Sigmoid colon (tissue), 7 donors: ENCODE measurements around the gene UCN2. TPM values are rescaled to one million over a fixed set of nuclear protein-coding genes. Genes with fewer than 3 reads are reported as not detected.

Experiments
- DNase-seq: peaks from one replicate; pipeline ENCODE4 v3.0.0-alpha.2; 2019
- H3K27ac ChIP-seq, 4 donors: fragments of 200-600 bp; sonication (generic); one replicate each; pipeline ENCODE4 v1.5.1; 2016 to 2019; ENCODE audit warnings: mild to moderate bottlenecking in 1 of 4
- H3K27me3 ChIP-seq, 3 donors: fragments of 200-600 bp; sonication (generic); one replicate each; pipeline ENCODE4 v1.5.1; 2019; ENCODE audit warnings: mild to moderate bottlenecking in 1 of 3
- H3K36me3 ChIP-seq, 4 donors: fragments of 200-600 bp; sonication (generic); one replicate each; pipeline ENCODE4 v1.5.1; 2016 to 2019
- H3K4me1 ChIP-seq, 4 donors: fragments of 200-600 bp; sonication (generic); one replicate each; pipeline ENCODE4 v1.5.1; 2017 to 2019
- H3K4me3 ChIP-seq, 4 donors: fragments of 200-600 bp; sonication (generic); one replicate each; pipeline ENCODE4 v1.5.1; 2017 to 2019; ENCODE audit warnings: mild to moderate bottlenecking in 2 of 4, moderate library complexity in 1 of 4
- H3K9me3 ChIP-seq, 4 donors: fragments of 200-600 bp in 3 of 4; sonication (generic) in 3 of 4; one replicate each; pipeline versions ENCODE4 v1.5.1 to v1.6.1; 2013 to 2019
- EP300 ChIP-seq, 4 donors: sonication (generic); formaldehyde crosslinking; IDR thresholded peaks; one replicate each; pipeline ENCODE4 v1.6.1; 2017; ENCODE audit warnings: antibody characterized with exemption in 4 of 4
- POLR2A ChIP-seq, 2 donors: fragments of 450-650 bp; IDR thresholded peaks; one replicate each; pipeline ENCODE4 v1.6.1; 2016; ENCODE audit warnings: antibody characterized with exemption in 2 of 2, mild to moderate bottlenecking in 2 of 2, moderate library complexity in 2 of 2
- POLR2AphosphoS5 ChIP-seq, 4 donors: sonication (generic); formaldehyde crosslinking; IDR thresholded peaks; one replicate each; pipeline ENCODE4 v1.6.1; 2017; ENCODE audit warnings: antibody characterized with exemption in 4 of 4
- WGBS, 2 donors: extraction: QIAGEN DNeasy Blood & Tissue Kit; methylation state at CpG; one replicate each; pipeline ENCODE4 v1.1.7; 2013; 5-methylcytosine and 5-hydroxymethylcytosine counted together
- intact Hi-C: fragments of 100-400 bp; cut with DNase I; formaldehyde crosslinking; loops from one replicate; pipeline ENCODE4 v1.15.1; 2023
- polyA plus RNA-seq, 3 donors: library from polyadenylated mRNA; stranded (reverse); fragments of 200-250 nt; gene quantifications; one replicate each; pipeline ENCODE4 v1.2.3, GENCODE V29; 2013
- total RNA-seq, 4 donors: library from RNA; depleted of rRNA; stranded (reverse); fragments of >200 nt; gene quantifications; one replicate each; pipeline ENCODE4 v1.1.0, GENCODE V29; 2016
- TF ChIP-seq, protein P1 (sequence below), 4 experiments: fragments of 450-650 bp in 3 of 4; fragments of 200-600 bp in 1 of 4; IDR thresholded peaks; one replicate each; pipeline ENCODE4 v1.5.1; 2016 to 2019; ENCODE audit warnings: antibody characterized with exemption in 4 of 4, mild to moderate bottlenecking in 3 of 4, moderate library complexity in 2 of 4
- donor health status: healthy with polysubstance abuse.
- donor health status: Bipolar disorder and iron deficiency.
- donor health status: healthy.

Gene UCN2
- total and polyA plus RNA-seq, 7 donors = 0.10 TPM; not detected in 6

DNA sequence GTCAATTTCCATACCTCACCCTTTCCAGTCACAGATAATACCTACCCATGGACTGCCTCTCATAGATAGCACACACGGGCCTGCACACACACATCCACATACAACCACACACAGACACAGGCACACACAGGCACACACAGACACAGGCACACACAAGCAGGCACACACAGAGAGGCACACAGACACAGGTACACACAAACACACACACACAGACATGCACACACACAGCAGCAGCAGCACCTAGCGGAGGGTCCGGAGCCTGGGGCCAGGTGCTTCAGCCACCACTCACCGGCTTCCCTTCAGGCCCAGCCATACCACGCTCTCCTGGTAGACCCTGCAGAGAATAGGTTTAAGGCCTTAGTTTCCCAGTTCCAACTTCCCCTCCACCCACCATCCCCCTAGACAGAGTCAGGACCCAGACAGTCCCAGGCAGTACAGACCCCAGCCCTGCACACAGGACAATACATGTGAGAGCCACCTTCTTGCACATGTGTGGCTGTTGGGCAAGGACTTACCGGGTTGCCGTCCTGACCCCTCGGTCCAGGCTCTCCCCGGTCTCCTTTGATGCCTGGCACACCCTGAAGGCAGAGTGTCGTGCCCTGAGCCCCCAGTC, 10.5 kb upstream of the UCN2 start:
- Histone ChIP-seq H3K36me3 (no peaks in the 10 kb centered on the region), H3K4me1 (no peaks in the 10 kb centered on the region), H3K9me3 (no peaks in the 10 kb centered on the region), H3K27ac (no peak overlapping the region), H3K4me3 (no peak overlapping the region), H3K27me3 (no peaks in the 10 kb centered on the region)
- no peak for DNase-seq
- TF ChIP-seq, protein P1, sequence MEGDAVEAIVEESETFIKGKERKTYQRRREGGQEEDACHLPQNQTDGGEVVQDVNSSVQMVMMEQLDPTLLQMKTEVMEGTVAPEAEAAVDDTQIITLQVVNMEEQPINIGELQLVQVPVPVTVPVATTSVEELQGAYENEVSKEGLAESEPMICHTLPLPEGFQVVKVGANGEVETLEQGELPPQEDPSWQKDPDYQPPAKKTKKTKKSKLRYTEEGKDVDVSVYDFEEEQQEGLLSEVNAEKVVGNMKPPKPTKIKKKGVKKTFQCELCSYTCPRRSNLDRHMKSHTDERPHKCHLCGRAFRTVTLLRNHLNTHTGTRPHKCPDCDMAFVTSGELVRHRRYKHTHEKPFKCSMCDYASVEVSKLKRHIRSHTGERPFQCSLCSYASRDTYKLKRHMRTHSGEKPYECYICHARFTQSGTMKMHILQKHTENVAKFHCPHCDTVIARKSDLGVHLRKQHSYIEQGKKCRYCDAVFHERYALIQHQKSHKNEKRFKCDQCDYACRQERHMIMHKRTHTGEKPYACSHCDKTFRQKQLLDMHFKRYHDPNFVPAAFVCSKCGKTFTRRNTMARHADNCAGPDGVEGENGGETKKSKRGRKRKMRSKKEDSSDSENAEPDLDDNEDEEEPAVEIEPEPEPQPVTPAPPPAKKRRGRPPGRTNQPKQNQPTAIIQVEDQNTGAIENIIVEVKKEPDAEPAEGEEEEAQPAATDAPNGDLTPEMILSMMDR (IDR thresholded peaks at IDR 0.05) = no peak
- TF ChIP-seq EP300 (IDR thresholded peaks at IDR 0.05) (no peak), POLR2A (IDR thresholded peaks at IDR 0.05) (no peak), POLR2AphosphoS5 (IDR thresholded peaks at IDR 0.05) (no peak)
- WGBS, 2 donors = 95% methylated on average over 10 of the region's 10 CpGs
- intact Hi-C loops = no loop called here

DNA sequence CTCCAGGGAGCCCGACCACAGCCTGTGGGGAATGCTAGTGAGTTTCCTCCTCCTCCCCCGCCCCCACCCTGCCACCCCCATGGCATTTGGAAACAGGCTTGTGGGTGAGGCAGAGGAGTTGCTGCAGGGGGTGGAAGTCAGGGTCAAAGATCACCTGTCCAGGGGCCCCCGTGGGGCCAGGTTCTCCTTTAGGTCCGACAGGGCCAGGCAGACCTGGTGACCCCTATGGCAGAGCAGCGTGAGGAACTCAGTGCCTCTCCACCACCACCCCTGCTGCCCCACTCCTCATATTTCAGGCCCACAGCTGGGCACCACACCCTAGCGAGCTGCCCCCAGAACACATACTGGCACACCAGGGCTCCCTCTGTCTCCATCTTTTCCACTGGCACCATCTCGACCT, 8.9 kb upstream of the UCN2 start:
- intact Hi-C loops = no loop called here
- H3K36me3 ChIP-seq = no peaks in the 10 kb centered on the region
- no peaks in the 10 kb centered on the region for H3K4me1 ChIP-seq
- 76 to 80% methylated on average over 7 of the region's 7 CpGs for WGBS, 2 donors
- no peaks in the 10 kb centered on the region for H3K27me3 ChIP-seq
- no peaks in the 10 kb centered on the region for H3K9me3 ChIP-seq
- no peak for DNase-seq
- H3K27ac ChIP-seq = no peak overlapping the region
- TF ChIP-seq POLR2AphosphoS5 (IDR thresholded peaks at IDR 0.05) (no peak), EP300 (IDR thresholded peaks at IDR 0.05) (no peak), POLR2A (IDR thresholded peaks at IDR 0.05) (no peak)
- TF ChIP-seq, protein P1 (IDR thresholded peaks at IDR 0.05) = no peak
- H3K4me3 ChIP-seq = no peak overlapping the region

DNA sequence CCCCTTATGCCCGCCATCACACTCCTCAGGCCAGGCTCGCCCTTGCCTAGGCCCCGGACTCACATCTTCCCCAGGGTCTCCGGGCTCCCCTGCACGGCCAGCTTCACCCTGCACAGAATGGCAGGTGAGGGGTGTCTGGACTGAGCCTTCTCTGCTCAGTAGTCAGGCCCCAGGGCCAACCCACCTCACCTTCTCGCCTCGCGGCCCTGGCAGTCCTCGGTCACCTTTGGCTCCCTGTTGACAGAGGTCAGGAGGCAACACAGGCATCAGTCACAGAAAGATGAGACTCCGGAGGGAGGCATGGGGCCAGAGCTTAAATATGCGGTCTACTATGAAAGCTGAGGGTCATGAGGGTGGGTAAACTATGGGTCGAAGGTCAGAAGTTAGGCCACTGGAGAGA, 8.4 kb upstream of the UCN2 start:
- WGBS, 2 donors = 87 to 90% methylated on average over 12 of the region's 12 CpGs
- no peaks in the 10 kb centered on the region for H3K36me3 ChIP-seq
- no peaks in the 10 kb centered on the region for H3K9me3 ChIP-seq
- TF ChIP-seq EP300 (IDR thresholded peaks at IDR 0.05) (no peak), POLR2AphosphoS5 (IDR thresholded peaks at IDR 0.05) (no peak), POLR2A (IDR thresholded peaks at IDR 0.05) (no peak)
- TF ChIP-seq, protein P1 (IDR thresholded peaks at IDR 0.05) = no peak
- DNase-seq = no peak
- no peaks in the 10 kb centered on the region for H3K27me3 ChIP-seq
- H3K27ac ChIP-seq = no peak overlapping the region
- intact Hi-C loops = no loop called here
- H3K4me1 ChIP-seq = no peaks in the 10 kb centered on the region
- H3K4me3 ChIP-seq = no peak overlapping the region

DNA sequence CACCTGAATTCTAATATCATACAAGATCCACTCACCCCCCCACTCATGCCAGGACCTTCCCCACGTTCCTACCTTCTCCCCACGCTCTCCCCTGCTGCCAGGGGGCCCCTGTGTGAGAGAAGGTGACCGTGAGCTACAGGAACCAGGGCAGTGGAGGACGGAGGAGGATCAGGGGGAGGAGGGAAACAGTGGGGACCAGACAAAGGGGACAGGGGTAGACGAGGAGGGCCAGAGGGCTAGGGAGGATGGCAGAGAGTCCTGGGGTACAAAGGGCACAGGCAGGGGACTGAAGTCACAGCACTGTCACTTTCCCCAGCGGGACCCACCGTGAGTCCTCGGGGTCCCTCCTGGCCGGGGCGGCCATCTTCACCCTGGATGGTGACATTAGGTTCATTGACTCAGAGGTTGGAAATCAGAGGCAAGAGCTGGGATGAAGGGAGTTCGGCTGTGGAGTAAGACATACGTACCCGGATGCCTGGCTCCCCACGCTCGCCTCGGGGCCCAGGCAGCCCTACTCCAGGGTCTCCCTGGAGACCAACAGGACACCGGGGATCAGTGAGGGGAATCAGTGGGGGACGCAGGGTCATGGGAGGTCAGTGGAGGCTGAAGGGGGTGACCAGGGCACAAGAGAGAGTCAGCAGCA, 6.3 kb upstream of the UCN2 start:
- intact Hi-C loops = no loop called here
- H3K27ac ChIP-seq = no peak overlapping the region
- peaks cover 0 to 4% (median 0%) of the 10 kb centered on the region in 4 donors for H3K4me1 ChIP-seq
- DNase-seq = no peak
- no peaks in the 10 kb centered on the region for H3K9me3 ChIP-seq
- no peaks in the 10 kb centered on the region for H3K36me3 ChIP-seq
- no peak overlapping the region for H3K4me3 ChIP-seq
- TF ChIP-seq POLR2AphosphoS5 (IDR thresholded peaks at IDR 0.05) (no peak), EP300 (IDR thresholded peaks at IDR 0.05) (no peak)
- TF ChIP-seq, protein P1 (IDR thresholded peaks at IDR 0.05) = no peak
- 86 to 89% methylated on average over 18 of the region's 18 CpGs for WGBS, 2 donors
- H3K27me3 ChIP-seq = no peaks in the 10 kb centered on the region
